ENCODE measurements around the gene ZNF853. TPM values are rescaled to one million over a fixed set of nuclear protein-coding genes. Genes with fewer than 3 reads are reported as not detected.
"Not testable (repeated sequence)": the region's sequence is repeated elsewhere in the genome, so short reads cannot be mapped to it uniquely, and the experiment has no call there.

Gene ZNF853
- total RNA-seq, 2 donors from 2014 or later: 12.7 to 31.4 TPM

- no peaks in the 10 kb centered on the region for H3K36me3 ChIP-seq
- no peak overlapping the region for H3K27ac ChIP-seq
- H3K4me3 ChIP-seq: peak overlapping the region; percentile 92
- H3K27me3 ChIP-seq (replicated peaks; ENCODE audit: insufficient read depth): no peaks in the 10 kb centered on the region
- TF ChIP-seq CTCF (IDR thresholded peaks at IDR 0.05): no peak
- ATAC-seq (ENCODE audit: insufficient number of reproducible peaks, low FRiP score, low read depth): no peak
- no peaks in the 10 kb centered on the region for H3K9me3 ChIP-seq
- H3K4me1 ChIP-seq (ENCODE audit: control insufficient read depth in 1 of 2, low read depth in 2 of 2): peaks cover 4 to 15% of the 10 kb centered on the region in 2 donors
- no peak for DNase-seq (ENCODE audit: low spot score)
Observed at GRCh38 chr7:6576024-6576866, 39.2 kb upstream of the ZNF853 start.

GRCh38 chr7:6576867-6577368 lies 38.5 kb upstream of the ZNF853 start:
- peaks cover 4 to 15% of the 10 kb centered on the region in 2 donors for H3K4me1 ChIP-seq (ENCODE audit: control insufficient read depth in 1 of 2, low read depth in 2 of 2)
- H3K36me3 ChIP-seq; DNase-seq (ENCODE audit: low spot score); H3K27me3 ChIP-seq (replicated peaks; ENCODE audit: insufficient read depth); H3K9me3 ChIP-seq; ATAC-seq (ENCODE audit: insufficient number of reproducible peaks, low FRiP score, low read depth): not testable (repeated sequence)
- peak overlapping the region; percentile 92 for H3K4me3 ChIP-seq
- H3K27ac ChIP-seq: peak overlapping the region; percentile 96 to 97

GRCh38 chr7:6577369-6578113 lies 37.9 kb upstream of the ZNF853 start, which contains the start of gene ZDHHC4:
TSS of gene ZDHHC4 (plus strand) at chr7:6577454. CDS start at chr7:6580562, 3,108 bp downstream.
- no peaks in the 10 kb centered on the region for H3K9me3 ChIP-seq
- peaks cover 3% of the 10 kb centered on the region for H3K36me3 ChIP-seq
- H3K4me3 ChIP-seq: peak within 1 kb of the TSS; percentile 92
- H3K4me1 ChIP-seq (ENCODE audit: control insufficient read depth in 1 of 2, low read depth in 2 of 2): peaks cover 4 to 15% of the 10 kb centered on the region in 2 donors
- DNase-seq (ENCODE audit: low spot score): peak; percentile 55
- no peaks in the 10 kb centered on the region for H3K27me3 ChIP-seq (replicated peaks; ENCODE audit: insufficient read depth)
- TF ChIP-seq CTCF (IDR thresholded peaks at IDR 0.05): no peak
- H3K27ac ChIP-seq: peak within 1 kb of the TSS; percentile 96 to 97
- ATAC-seq (ENCODE audit: insufficient number of reproducible peaks, low FRiP score, low read depth): peak; percentile 81

DNA sequence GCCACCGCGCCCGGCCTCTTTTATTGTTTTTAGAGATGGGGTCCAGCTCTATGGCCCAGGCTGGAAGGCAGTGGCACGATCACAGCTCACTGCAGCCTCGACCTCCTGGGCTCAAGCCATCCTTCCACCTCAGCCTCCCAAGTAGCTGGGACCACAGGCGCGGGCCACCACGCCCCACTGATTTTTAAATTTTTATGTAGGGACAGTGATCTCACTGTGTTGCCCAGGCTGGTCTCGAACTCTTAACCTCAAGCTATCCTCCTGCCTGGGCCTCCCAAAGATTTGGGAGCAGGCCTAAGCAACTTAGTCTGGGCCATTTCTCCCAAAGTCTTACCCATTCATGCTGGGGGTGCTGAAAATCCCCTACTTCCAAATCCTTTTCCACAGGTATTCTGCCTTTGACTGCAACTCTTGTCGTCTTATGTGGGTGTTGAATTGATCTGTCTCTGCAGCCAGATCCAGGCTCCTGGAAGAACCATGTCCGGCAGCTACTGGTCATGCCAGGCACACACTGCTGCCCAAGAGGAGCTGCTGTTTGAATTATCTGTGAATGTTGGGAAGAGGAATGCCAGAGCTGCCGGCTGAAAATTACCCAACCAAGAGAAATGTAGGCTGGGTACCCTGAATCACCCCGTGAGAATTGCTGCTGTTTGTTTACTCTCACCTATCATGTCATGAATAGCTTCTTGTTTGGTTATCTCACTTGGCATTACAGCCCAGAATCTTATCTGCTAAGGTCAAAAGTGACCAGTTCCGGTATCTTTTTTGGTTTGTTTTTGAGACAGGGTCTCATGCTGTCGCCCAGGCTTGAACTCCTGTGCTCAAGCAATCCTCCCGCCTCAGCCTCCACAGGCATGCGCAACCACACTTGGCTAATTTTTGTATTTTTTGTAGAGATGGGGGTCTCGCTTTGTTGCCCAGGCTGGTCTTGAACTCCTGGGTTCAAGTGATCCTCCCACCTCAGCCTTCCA lies 37.0 kb upstream of the ZNF853 start:
- no peak for DNase-seq (ENCODE audit: low spot score)
- H3K36me3 ChIP-seq: peaks cover 9% of the 10 kb centered on the region
- H3K27me3 ChIP-seq (replicated peaks; ENCODE audit: insufficient read depth): no peaks in the 10 kb centered on the region
- peak overlapping the region; percentile 96 to 97 for H3K27ac ChIP-seq
- TF ChIP-seq CTCF (IDR thresholded peaks at IDR 0.05): no peak
- peaks cover 4 to 15% of the 10 kb centered on the region in 2 donors for H3K4me1 ChIP-seq (ENCODE audit: control insufficient read depth in 1 of 2, low read depth in 2 of 2)
- H3K4me3 ChIP-seq: peak overlapping the region; percentile 92
- no peak for ATAC-seq (ENCODE audit: insufficient number of reproducible peaks, low FRiP score, low read depth)
- H3K9me3 ChIP-seq: no peaks in the 10 kb centered on the region

DNA sequence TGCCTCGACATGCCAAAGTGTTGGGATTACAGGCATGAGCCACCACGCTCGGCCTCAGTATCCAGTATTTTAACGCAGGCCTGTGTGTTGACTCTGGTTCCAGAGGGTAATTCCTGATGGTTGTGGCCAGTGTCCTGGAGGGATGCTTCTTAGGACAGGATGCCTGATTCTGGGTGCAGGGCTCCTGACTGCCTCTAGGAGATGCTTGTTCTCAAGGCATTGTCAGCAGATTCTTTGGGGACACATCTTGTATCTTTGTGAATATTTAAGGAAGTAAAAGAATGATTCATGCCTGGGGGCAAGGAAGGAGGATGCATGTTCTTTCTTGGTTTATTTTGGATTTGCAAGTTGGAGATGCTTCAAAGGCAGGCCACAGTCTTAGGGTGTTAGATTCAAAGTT lies 36.0 kb upstream of the ZNF853 start:
- Histone ChIP-seq H3K27me3 (replicated peaks; ENCODE audit: insufficient read depth) (no peaks in the 10 kb centered on the region), H3K36me3 (peaks cover 9% of the 10 kb centered on the region), H3K27ac (no peak overlapping the region), H3K9me3 (no peaks in the 10 kb centered on the region), H3K4me3 (no peak overlapping the region), H3K4me1 (ENCODE audit: control insufficient read depth in 1 of 2, low read depth in 2 of 2) (peaks cover 4 to 15% of the 10 kb centered on the region in 2 donors)
- TF ChIP-seq CTCF (IDR thresholded peaks at IDR 0.05): no peak
- ATAC-seq (ENCODE audit: insufficient number of reproducible peaks, low FRiP score, low read depth): no peak
- DNase-seq (ENCODE audit: low spot score): no peak

- not testable (repeated sequence) for H3K27me3 ChIP-seq (replicated peaks; ENCODE audit: insufficient read depth); H3K9me3 ChIP-seq; H3K4me3 ChIP-seq; ATAC-seq (ENCODE audit: insufficient number of reproducible peaks, low FRiP score, low read depth); H3K27ac ChIP-seq; DNase-seq (ENCODE audit: low spot score)
- Histone ChIP-seq H3K4me1 (ENCODE audit: control insufficient read depth in 1 of 2, low read depth in 2 of 2) (peaks cover 5 to 10% of the 10 kb centered on the region in 2 donors), H3K36me3 (peaks cover 19% of the 10 kb centered on the region)
Observed at GRCh38 chr7:6585746-6586432, 29.5 kb upstream of the ZNF853 start.

All from thoracic aorta (tissue), 2 donors.